Endothelial cell of hepatic sinusoid (primary cell): ENCODE data around the gene PCOLCE2.

ENCODE experiments used
- in situ Hi-C: cut with HindIII; loops from 2 replicates; pipeline ENCODE4 v1.10.0; 2017; ENCODE audit warnings: low sequenced_read_pairs

PCOLCE2 gene

GRCh38 chr3:142888481-142889211, at the start of gene PCOLCE2:
Gene PCOLCE2, minus strand, starts transcription at chr3:142889083. Its CDS starts 187 bp downstream, at chr3:142888896.
- in situ Hi-C loops = no loop called here

GRCh38 chr3:142935963-142936362, 47.1 kb upstream of the PCOLCE2 start:
- in situ Hi-C loops = no loop called here

GRCh38 chr3:142934887-142935269, 46.0 kb upstream of the PCOLCE2 start:
- in situ Hi-C loops = no loop called here

GRCh38 chr3:142934128-142934886, 45.4 kb upstream of the PCOLCE2 start:
- in situ Hi-C loops = no loop called here

- in situ Hi-C loops = no loop called here
These were observed 42.3 kb upstream of the PCOLCE2 start for GRCh38 chr3:142931222-142931621.

GRCh38 chr3:142930463-142930862, 41.6 kb upstream of the PCOLCE2 start:
- in situ Hi-C loops = no loop called here

GRCh38 chr3:142929890-142930289, 41.0 kb upstream of the PCOLCE2 start:
- in situ Hi-C loops = no loop called here

- in situ Hi-C loops = no loop called here
These were observed 40.2 kb upstream of the PCOLCE2 start for GRCh38 chr3:142929109-142929508.

- in situ Hi-C loops = no loop called here
These were observed 37.6 kb upstream of the PCOLCE2 start for GRCh38 chr3:142926368-142926944.

GRCh38 chr3:142925140-142925539, 36.3 kb upstream of the PCOLCE2 start:
- in situ Hi-C loops = no loop called here

GRCh38 chr3:142923694-142924093, 34.8 kb upstream of the PCOLCE2 start:
- in situ Hi-C loops = no loop called here

- in situ Hi-C loops = no loop called here
These were observed 27.7 kb upstream of the PCOLCE2 start for GRCh38 chr3:142916605-142917004.

- in situ Hi-C loops = no loop called here
These were observed 26.8 kb upstream of the PCOLCE2 start for GRCh38 chr3:142915636-142916035.

- in situ Hi-C loops = no loop called here
These were observed 25.5 kb upstream of the PCOLCE2 start for GRCh38 chr3:142914286-142914811.

GRCh38 chr3:142913432-142913831, 24.5 kb upstream of the PCOLCE2 start:
- in situ Hi-C loops = no loop called here

GRCh38 chr3:142912402-142913172, 23.7 kb upstream of the PCOLCE2 start:
- in situ Hi-C loops = no loop called here

- in situ Hi-C loops = no loop called here
These were observed 21.4 kb upstream of the PCOLCE2 start for GRCh38 chr3:142910280-142910679.

GRCh38 chr3:142909282-142909681, 20.4 kb upstream of the PCOLCE2 start:
- in situ Hi-C loops = no loop called here

- in situ Hi-C loops = no loop called here
These were observed 19.1 kb upstream of the PCOLCE2 start for GRCh38 chr3:142907996-142908395.

GRCh38 chr3:142904639-142905436, 16.0 kb upstream of the PCOLCE2 start:
- in situ Hi-C loops = no loop called here
